ENCODE results near the gene CCDC7. TPM values are rescaled to one million over a fixed set of nuclear protein-coding genes. Genes with fewer than 3 reads are reported as not detected.

CCDC7 gene
- total RNA-seq, 1 donor from 2014 or later: 12.6 TPM

- Mint-ChIP-seq H3K4me3 (ENCODE audit: unreplicated experiment) (no peak overlapping the region), H3K27me3 (ENCODE audit: unreplicated experiment) (no peaks in the 10 kb centered on the region), H3K36me3 (ENCODE audit: unreplicated experiment) (peaks cover 1% of the 10 kb centered on the region), H3K4me1 (ENCODE audit: unreplicated experiment) (peaks cover 3% of the 10 kb centered on the region), H3K27ac (ENCODE audit: unreplicated experiment) (no peak overlapping the region), H3K9me3 (ENCODE audit: unreplicated experiment) (peaks cover 7% of the 10 kb centered on the region)
- no peak for TF ChIP-seq CTCF (IDR thresholded peaks at IDR 0.05)
- no peak for DNase-seq (ENCODE audit: extremely low spot score, unreplicated experiment)
These were observed 432.0 kb downstream of the CCDC7 start for GRCh38 chr10:32877915-32878314.

GRCh38 chr10:32878646-32879045 lies 432.7 kb downstream of the CCDC7 start:
- no peak for DNase-seq (ENCODE audit: extremely low spot score, unreplicated experiment)
- Mint-ChIP-seq H3K36me3 (ENCODE audit: unreplicated experiment) (no peaks in the 10 kb centered on the region), H3K4me1 (ENCODE audit: unreplicated experiment) (peaks cover 3% of the 10 kb centered on the region), H3K9me3 (ENCODE audit: unreplicated experiment) (no peaks in the 10 kb centered on the region), H3K4me3 (ENCODE audit: unreplicated experiment) (no peak overlapping the region), H3K27ac (ENCODE audit: unreplicated experiment) (no peak overlapping the region), H3K27me3 (ENCODE audit: unreplicated experiment) (no peaks in the 10 kb centered on the region)
- no peak for TF ChIP-seq CTCF (IDR thresholded peaks at IDR 0.05)

- Mint-ChIP-seq H3K4me3 (ENCODE audit: unreplicated experiment) (no peak overlapping the region), H3K36me3 (ENCODE audit: unreplicated experiment) (no peaks in the 10 kb centered on the region), H3K27ac (ENCODE audit: unreplicated experiment) (no peak overlapping the region), H3K9me3 (ENCODE audit: unreplicated experiment) (no peaks in the 10 kb centered on the region), H3K27me3 (ENCODE audit: unreplicated experiment) (no peaks in the 10 kb centered on the region), H3K4me1 (ENCODE audit: unreplicated experiment) (no peaks in the 10 kb centered on the region)
- TF ChIP-seq CTCF (IDR thresholded peaks at IDR 0.05): no peak
- no peak for DNase-seq (ENCODE audit: extremely low spot score, unreplicated experiment)
These were observed 436.1 kb downstream of the CCDC7 start for GRCh38 chr10:32882076-32882475.

GRCh38 chr10:32887481-32887880 lies 441.5 kb downstream of the CCDC7 start:
- Mint-ChIP-seq H3K9me3 (ENCODE audit: unreplicated experiment) (no peaks in the 10 kb centered on the region), H3K4me1 (ENCODE audit: unreplicated experiment) (peaks cover 5% of the 10 kb centered on the region), H3K36me3 (ENCODE audit: unreplicated experiment) (no peaks in the 10 kb centered on the region), H3K4me3 (ENCODE audit: unreplicated experiment) (no peak overlapping the region), H3K27ac (ENCODE audit: unreplicated experiment) (no peak overlapping the region), H3K27me3 (ENCODE audit: unreplicated experiment) (no peaks in the 10 kb centered on the region)
- no peak for TF ChIP-seq CTCF (IDR thresholded peaks at IDR 0.05)
- DNase-seq (ENCODE audit: extremely low spot score, unreplicated experiment): no peak

- H3K9me3 Mint-ChIP-seq (ENCODE audit: unreplicated experiment): no peaks in the 10 kb centered on the region
- TF ChIP-seq CTCF (IDR thresholded peaks at IDR 0.05): no peak
These were observed 442.4 kb downstream of the CCDC7 start for GRCh38 chr10:32888161-32888927.

More at GRCh38 chr10:32888161-32888927, 442.4 kb downstream of the CCDC7 start:
- Mint-ChIP-seq H3K4me3 (ENCODE audit: unreplicated experiment) (no peak overlapping the region), H3K27ac (ENCODE audit: unreplicated experiment) (no peak overlapping the region), H3K4me1 (ENCODE audit: unreplicated experiment) (peaks cover 5% of the 10 kb centered on the region), H3K27me3 (ENCODE audit: unreplicated experiment) (no peaks in the 10 kb centered on the region), H3K36me3 (ENCODE audit: unreplicated experiment) (no peaks in the 10 kb centered on the region)
- DNase-seq (ENCODE audit: extremely low spot score, unreplicated experiment): no peak
